ENCODE results near the gene ITGAE.

Gene ITGAE

GRCh38 chr17:3780986-3781385, 20.0 kb downstream of the ITGAE start:
- Histone ChIP-seq H3K27ac (ENCODE audit: low read length) (no peak overlapping the region), H3F3A (ENCODE audit: insufficient read depth, low read length) (no peaks in the 10 kb centered on the region), H3K4me1 (ENCODE audit: low read length) (no peaks in the 10 kb centered on the region), H3K9me2 (replicated peaks; ENCODE audit: insufficient read depth, low read length) (no peaks in the 10 kb centered on the region), H3K27me3 (replicated peaks; ENCODE audit: insufficient read depth, low read length) (no peaks in the 10 kb centered on the region), H4K20me1 (ENCODE audit: insufficient read depth, low read length) (no peaks in the 10 kb centered on the region), H3K36me3 (replicated peaks; ENCODE audit: insufficient read depth, low read length) (no peaks in the 10 kb centered on the region), H3K9ac (ENCODE audit: low read length) (no peak overlapping the region), H3K79me2 (ENCODE audit: low read length) (no peaks in the 10 kb centered on the region), H3K9me3 (replicated peaks; ENCODE audit: insufficient read depth, low read length) (no peaks in the 10 kb centered on the region), H3K4me2 (ENCODE audit: low read depth, low read length) (no peak overlapping the region), H3K4me3 (ENCODE audit: low read length) (no peak overlapping the region), H2AFZ (ENCODE audit: low read length) (no peak overlapping the region)
- no peak for DNase-seq
- TF ChIP-seq EZH2 (optimal IDR thresholded peaks at IDR 0.05; ENCODE audit: low read depth, low read length): no peak
- no peak for TF ChIP-seq EZH2phosphoT487 (IDR thresholded peaks at IDR 0.05; ENCODE audit: low read length)
- TF ChIP-seq, protein P1, sequence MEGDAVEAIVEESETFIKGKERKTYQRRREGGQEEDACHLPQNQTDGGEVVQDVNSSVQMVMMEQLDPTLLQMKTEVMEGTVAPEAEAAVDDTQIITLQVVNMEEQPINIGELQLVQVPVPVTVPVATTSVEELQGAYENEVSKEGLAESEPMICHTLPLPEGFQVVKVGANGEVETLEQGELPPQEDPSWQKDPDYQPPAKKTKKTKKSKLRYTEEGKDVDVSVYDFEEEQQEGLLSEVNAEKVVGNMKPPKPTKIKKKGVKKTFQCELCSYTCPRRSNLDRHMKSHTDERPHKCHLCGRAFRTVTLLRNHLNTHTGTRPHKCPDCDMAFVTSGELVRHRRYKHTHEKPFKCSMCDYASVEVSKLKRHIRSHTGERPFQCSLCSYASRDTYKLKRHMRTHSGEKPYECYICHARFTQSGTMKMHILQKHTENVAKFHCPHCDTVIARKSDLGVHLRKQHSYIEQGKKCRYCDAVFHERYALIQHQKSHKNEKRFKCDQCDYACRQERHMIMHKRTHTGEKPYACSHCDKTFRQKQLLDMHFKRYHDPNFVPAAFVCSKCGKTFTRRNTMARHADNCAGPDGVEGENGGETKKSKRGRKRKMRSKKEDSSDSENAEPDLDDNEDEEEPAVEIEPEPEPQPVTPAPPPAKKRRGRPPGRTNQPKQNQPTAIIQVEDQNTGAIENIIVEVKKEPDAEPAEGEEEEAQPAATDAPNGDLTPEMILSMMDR (IDR thresholded peaks at IDR 0.05; ENCODE audit: low read length): no peak

- H3F3A ChIP-seq (ENCODE audit: insufficient read depth, low read length): no peaks in the 10 kb centered on the region
- no peak overlapping the region for H3K9ac ChIP-seq (ENCODE audit: low read length)
- H3K27me3 ChIP-seq (replicated peaks; ENCODE audit: insufficient read depth, low read length): no peaks in the 10 kb centered on the region
- H3K36me3 ChIP-seq (replicated peaks; ENCODE audit: insufficient read depth, low read length): no peaks in the 10 kb centered on the region
- no peaks in the 10 kb centered on the region for H3K9me2 ChIP-seq (replicated peaks; ENCODE audit: insufficient read depth, low read length)
- DNase-seq: no peak
- no peak overlapping the region for H3K27ac ChIP-seq (ENCODE audit: low read length)
- no peak overlapping the region for H3K4me3 ChIP-seq (ENCODE audit: low read length)
- H2AFZ ChIP-seq (ENCODE audit: low read length): no peak overlapping the region
- H3K4me1 ChIP-seq (ENCODE audit: low read length): no peaks in the 10 kb centered on the region
- TF ChIP-seq, protein P1 (IDR thresholded peaks at IDR 0.05; ENCODE audit: low read length): no peak
- TF ChIP-seq EZH2 (optimal IDR thresholded peaks at IDR 0.05; ENCODE audit: low read depth, low read length) (no peak), EZH2phosphoT487 (IDR thresholded peaks at IDR 0.05; ENCODE audit: low read length) (no peak)
- no peaks in the 10 kb centered on the region for H3K79me2 ChIP-seq (ENCODE audit: low read length)
- H3K4me2 ChIP-seq (ENCODE audit: low read depth, low read length): no peak overlapping the region
- H3K9me3 ChIP-seq (replicated peaks; ENCODE audit: insufficient read depth, low read length): no peaks in the 10 kb centered on the region
- H4K20me1 ChIP-seq (ENCODE audit: insufficient read depth, low read length): no peaks in the 10 kb centered on the region
Observed at GRCh38 chr17:3777366-3778120, 23.4 kb downstream of the ITGAE start.

DNA sequence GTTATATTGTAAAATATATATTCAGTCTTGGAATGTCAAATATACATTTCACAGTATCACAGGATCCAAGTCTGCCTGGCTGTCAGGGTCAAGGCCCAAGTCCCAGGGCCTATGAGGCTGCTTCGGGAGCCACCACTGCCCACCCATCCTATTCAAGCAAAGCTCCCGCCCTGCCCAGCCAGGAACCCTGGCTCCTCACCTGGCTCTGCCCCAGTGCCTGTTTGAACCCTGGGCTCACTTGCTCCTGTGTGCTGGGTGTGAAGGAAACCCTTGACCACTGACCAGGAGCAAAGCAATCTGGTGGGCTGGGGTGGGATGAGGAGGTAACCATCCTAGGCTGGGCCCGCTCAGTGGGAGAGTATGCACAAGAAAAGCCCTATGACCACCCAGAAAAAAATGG, 27.0 kb downstream of the ITGAE start:
- Histone ChIP-seq H3K4me2 (ENCODE audit: low read depth, low read length) (no peak overlapping the region), H3F3A (ENCODE audit: insufficient read depth, low read length) (no peaks in the 10 kb centered on the region), H3K27ac (ENCODE audit: low read length) (no peak overlapping the region), H2AFZ (ENCODE audit: low read length) (no peak overlapping the region), H3K9me2 (replicated peaks; ENCODE audit: insufficient read depth, low read length) (no peaks in the 10 kb centered on the region), H3K36me3 (replicated peaks; ENCODE audit: insufficient read depth, low read length) (no peaks in the 10 kb centered on the region), H3K4me3 (ENCODE audit: low read length) (no peak overlapping the region), H3K9ac (ENCODE audit: low read length) (no peak overlapping the region), H3K27me3 (replicated peaks; ENCODE audit: insufficient read depth, low read length) (no peaks in the 10 kb centered on the region), H4K20me1 (ENCODE audit: insufficient read depth, low read length) (no peaks in the 10 kb centered on the region), H3K79me2 (ENCODE audit: low read length) (no peaks in the 10 kb centered on the region), H3K4me1 (ENCODE audit: low read length) (no peaks in the 10 kb centered on the region), H3K9me3 (replicated peaks; ENCODE audit: insufficient read depth, low read length) (no peaks in the 10 kb centered on the region)
- TF ChIP-seq EZH2 (optimal IDR thresholded peaks at IDR 0.05; ENCODE audit: low read depth, low read length): no peak
- TF ChIP-seq, protein P1 (IDR thresholded peaks at IDR 0.05; ENCODE audit: low read length): no peak
- no peak for TF ChIP-seq EZH2phosphoT487 (IDR thresholded peaks at IDR 0.05; ENCODE audit: low read length)
- DNase-seq: no peak
